Esophagus squamous epithelium (tissue), 5 donors: Measurements from ENCODE around the gene ESYT2. TPM values are rescaled to one million over a fixed set of nuclear protein-coding genes. Genes with fewer than 3 reads are reported as not detected.
A peak's percentile ranks its signal among the peaks of the same experiment; 100 is the strongest.
"Not testable (repeated sequence)": the region's sequence is repeated elsewhere in the genome, so short reads cannot be mapped to it uniquely, and the experiment has no call there.

Experiments
- DNase-seq: peaks from one replicate; lab custom pipeline; 2025; lab: John Stamatoyannopoulos, UW
- H3K27ac ChIP-seq, 4 donors: fragments of 200-600 bp; sonication (generic); one replicate each; pipeline ENCODE4 v1.5.1; 2016 to 2019; ENCODE audit warnings: mild to moderate bottlenecking in 1 of 4
- H3K27me3 ChIP-seq, 4 donors: fragments of 200-600 bp; sonication (generic); 1 replicate in 3 of 4; 2 replicates in 1 of 4; pipeline versions ENCODE4 v1.5.1 to v1.6.0; 2017 to 2021; ENCODE audit warnings: antibody characterized with exemption in 1 of 4
- H3K36me3 ChIP-seq, 3 donors: fragments of 200-600 bp; sonication (generic); one replicate each; pipeline ENCODE4 v1.5.1; 2016 to 2019
- H3K4me1 ChIP-seq, 3 donors: fragments of 200-600 bp; sonication (generic); one replicate each; pipeline ENCODE4 v1.5.1; 2017 to 2019
- H3K4me3 ChIP-seq, 4 donors: fragments of 200-600 bp; sonication (generic); 1 replicate in 3 of 4; 2 replicates in 1 of 4; pipeline ENCODE4 v1.5.1; 2016 to 2019; ENCODE audit warnings: mild to moderate bottlenecking in 2 of 4, moderate library complexity in 1 of 4
- H3K9me3 ChIP-seq, 3 donors: fragments of 200-600 bp; sonication (generic); one replicate each; pipeline ENCODE4 v1.5.1; 2016 to 2019
- CTCF ChIP-seq, 6 experiments: fragments of 450-650 bp in 4 of 6; fragments of 200-600 bp in 2 of 6; sonication (generic) in 2 of 6; IDR thresholded peaks; one replicate each; pipeline ENCODE4 v1.5.1; 2016 to 2019; ENCODE audit warnings: antibody characterized with exemption in 6 of 6, mild to moderate bottlenecking in 4 of 6, moderate library complexity in 4 of 6
- POLR2A ChIP-seq, 4 donors: fragments of 450-650 bp; IDR thresholded peaks; one replicate each; pipeline ENCODE4 v1.6.1; 2017; ENCODE audit warnings: antibody characterized with exemption in 4 of 4, mild to moderate bottlenecking in 4 of 4, moderate library complexity in 3 of 4
- WGBS, 2 donors: methylation state at CpG; one replicate each; pipeline ENCODE4 v1.1.5; 2018; 5-methylcytosine and 5-hydroxymethylcytosine counted together
- intact Hi-C: fragments of 100-400 bp; cut with DNase I; formaldehyde crosslinking; loops from one replicate; pipeline ENCODE4 v1.15.0; 2022
- total RNA-seq, 4 donors: library from RNA; depleted of rRNA; stranded (reverse); fragments of >200 nt; gene quantifications; one replicate each; pipeline ENCODE4 v1.1.0, GENCODE V29; 2016
- donor health status: DM: yes; HTN: yes; CAD: no.

ESYT2 gene
- total RNA-seq, 4 donors from 2014 or later, result 52.1 to 94.2 (median 60.5) TPM

- intact Hi-C loops, result loop anchor here (10.0 kb wide), 1 partner anchor 135 kb away; no protein-coding TSS in a partner anchor
- WGBS, 2 donors, result 84 to 89% methylated on average over 5 of the region's 5 CpGs
- Histone ChIP-seq H3K4me1 (peaks cover 5 to 23% (median 12%) of the 10 kb centered on the region in 3 donors), H3K27me3 (no peaks in the 10 kb centered on the region), H3K4me3 (no peak overlapping the region), H3K9me3 (no peaks in the 10 kb centered on the region), H3K36me3 (peaks cover 0 to 10% (median 0%) of the 10 kb centered on the region in 3 donors), H3K27ac (no peak overlapping the region)
- DNase-seq, result no peak
- TF ChIP-seq POLR2A (IDR thresholded peaks at IDR 0.05) (no peak), CTCF (IDR thresholded peaks at IDR 0.05) (no peak)
Observed at GRCh38 chr7:158700008-158700407, 129.3 kb downstream of the ESYT2 start.

GRCh38 chr7:158699341-158699740 lies 130.0 kb downstream of the ESYT2 start:
- no peak overlapping the region for H3K27ac ChIP-seq
- intact Hi-C loops, result no loop called here

GRCh38 chr7:158698657-158699195 lies 130.6 kb downstream of the ESYT2 start:
- Histone ChIP-seq H3K4me3 (no peak overlapping the region), H3K36me3 (peaks cover 0 to 10% (median 0%) of the 10 kb centered on the region in 3 donors), H3K9me3 (no peaks in the 10 kb centered on the region), H3K27ac (no peak overlapping the region), H3K4me1 (peaks cover 0 to 16% (median 5%) of the 10 kb centered on the region in 3 donors), H3K27me3 (no peaks in the 10 kb centered on the region)
- WGBS, 2 donors, result 72 to 85% methylated on average over 3 of the region's 3 CpGs
- intact Hi-C loops, result no loop called here
- DNase-seq, result no peak
- TF ChIP-seq POLR2A (IDR thresholded peaks at IDR 0.05) (no peak), CTCF (IDR thresholded peaks at IDR 0.05) (no peak)

More at GRCh38 chr7:158699341-158699740, 130.0 kb downstream of the ESYT2 start:
- no peak overlapping the region for H3K4me3 ChIP-seq
- H3K9me3 ChIP-seq, result no peaks in the 10 kb centered on the region
- 0 to 44% methylated on average over 1 of the region's 1 CpG for WGBS, 2 donors
- DNase-seq, result no peak
- peaks cover 4 to 22% (median 11%) of the 10 kb centered on the region in 3 donors for H3K4me1 ChIP-seq
- no peaks in the 10 kb centered on the region for H3K27me3 ChIP-seq
- TF ChIP-seq POLR2A (IDR thresholded peaks at IDR 0.05), result no peak
- TF ChIP-seq CTCF (IDR thresholded peaks at IDR 0.05), result no peak
- H3K36me3 ChIP-seq, result peaks cover 0 to 10% (median 0%) of the 10 kb centered on the region in 3 donors

- H3K27me3 ChIP-seq, intact Hi-C loops, H3K4me1 ChIP-seq, H3K27ac ChIP-seq, H3K4me3 ChIP-seq, DNase-seq, H3K9me3 ChIP-seq, H3K36me3 ChIP-seq: not testable (repeated sequence)
- WGBS, 2 donors, result 93 to 98% methylated on average over 2 of the region's 2 CpGs
Observed at GRCh38 chr7:158697597-158697996, 131.7 kb downstream of the ESYT2 start.

- H3K4me1 ChIP-seq, result peaks cover 0 to 7% (median 0%) of the 10 kb centered on the region in 3 donors
- peak overlapping the region in 2 of 4 donors; percentile 30 to 48 for H3K27ac ChIP-seq
- TF ChIP-seq POLR2A (IDR thresholded peaks at IDR 0.05) (no peak), CTCF (IDR thresholded peaks at IDR 0.05) (peak in 5 of 6 experiments; percentile 44 to 62 (median 48))
- WGBS, 2 donors, result 36 to 42% methylated on average over 7 to 8 of the region's 10 CpGs
- peak overlapping the region in 1 of 4 donors; percentile 15 for H3K4me3 ChIP-seq
- intact Hi-C loops, result no loop called here
- H3K36me3 ChIP-seq, result peaks cover 0 to 8% (median 0%) of the 10 kb centered on the region in 3 donors
- no peaks in the 10 kb centered on the region for H3K27me3 ChIP-seq
- no peak for DNase-seq
- H3K9me3 ChIP-seq, result no peaks in the 10 kb centered on the region
Observed at GRCh38 chr7:158695726-158696452, 133.4 kb downstream of the ESYT2 start.
